GM21390 (cell line): ENCODE measurements around the gene HHAT.
A peak's percentile ranks its signal among the peaks of the same experiment; 100 is the strongest.

Experiments used
- ATAC-seq: cut with Tn5 transposase; IDR thresholded peaks from one replicate; pipeline ENCODE4 v1.9.1; 2021; ENCODE audit not compliant: unreplicated experiment

Gene HHAT

DNA sequence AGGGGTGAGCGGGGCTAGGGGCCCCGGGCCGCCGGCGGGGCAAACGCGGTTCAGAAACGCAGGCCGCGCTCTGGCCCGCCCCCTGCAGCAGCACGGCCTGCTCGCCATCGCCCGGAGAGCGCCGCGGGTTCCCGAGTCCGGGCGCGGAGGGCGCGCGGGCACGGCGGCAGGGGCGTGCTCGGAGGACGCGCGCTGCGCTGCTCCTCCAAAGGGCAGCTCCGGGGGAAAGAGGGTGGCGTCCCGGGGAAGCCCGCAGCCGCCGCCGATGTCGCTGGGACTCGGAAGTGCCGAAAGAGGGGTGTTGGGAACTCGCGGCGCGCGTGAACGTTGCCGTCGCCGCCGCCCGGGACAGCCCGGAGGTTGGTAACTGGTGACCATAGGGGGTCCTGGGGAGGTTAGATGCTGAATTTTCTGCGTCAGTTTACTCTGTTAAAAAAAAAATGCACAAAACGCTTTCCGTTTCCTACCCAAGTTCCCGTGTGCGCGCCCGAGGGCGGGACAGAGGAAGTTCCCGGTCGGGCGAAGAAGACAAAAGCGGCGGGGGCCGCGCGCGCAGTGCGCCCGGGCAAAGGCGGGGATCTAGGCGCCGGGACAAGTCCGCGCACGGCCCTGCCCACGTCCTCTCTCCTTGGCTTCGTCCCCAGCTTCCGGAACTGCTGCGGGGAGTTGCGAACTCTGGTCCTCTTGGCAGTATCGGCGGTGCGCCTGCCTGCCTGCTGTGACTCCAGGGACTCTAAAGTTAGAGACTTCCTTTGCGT lies at the start of gene HHAT:
TSS of gene HHAT (plus strand) at position 157 of the 758 bp plus-strand sequence. CDS start 20,074 bp downstream, outside the sequence.
- peak; percentile 52 for ATAC-seq

DNA sequence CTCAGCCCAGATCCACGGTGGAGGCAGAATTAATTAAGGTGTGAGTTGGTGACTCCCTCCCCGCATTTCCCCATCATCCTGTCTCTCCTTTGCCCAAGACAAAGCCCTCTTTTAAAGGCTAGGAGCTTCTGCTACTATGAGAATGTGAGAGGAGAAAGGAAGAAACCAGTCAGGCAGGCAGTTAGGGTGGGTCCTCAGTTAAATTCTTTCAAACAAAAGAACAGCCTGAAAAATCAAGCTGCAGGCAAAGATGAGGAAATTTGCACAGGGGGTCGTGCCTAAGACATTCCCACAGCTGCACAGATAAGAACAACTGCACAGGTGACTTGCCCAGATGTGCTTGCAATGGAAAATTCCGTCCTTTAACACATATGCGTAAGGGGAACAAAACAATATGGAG lies 48.5 kb upstream of the HHAT start:
- ATAC-seq: no peak

DNA sequence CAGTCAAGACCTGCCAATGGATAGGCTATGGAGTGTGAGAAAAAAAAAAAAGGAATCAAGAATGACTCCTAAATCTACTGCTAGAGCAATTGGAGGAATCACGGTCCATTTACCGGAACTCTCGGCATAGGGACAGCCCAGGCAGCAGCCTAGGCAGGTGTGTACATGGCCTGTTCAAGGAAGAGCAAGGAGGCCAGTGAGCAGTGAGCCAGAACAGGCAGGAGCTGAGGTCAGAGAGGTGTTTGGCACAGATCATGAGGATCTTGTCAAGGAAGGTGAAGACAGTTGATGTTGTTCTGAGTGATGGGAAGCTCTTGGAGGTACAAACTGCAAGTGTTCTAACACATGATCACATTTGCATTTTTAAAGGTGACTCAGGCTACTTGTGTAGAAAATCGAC lies 40.6 kb upstream of the HHAT start:
- no peak for ATAC-seq

DNA sequence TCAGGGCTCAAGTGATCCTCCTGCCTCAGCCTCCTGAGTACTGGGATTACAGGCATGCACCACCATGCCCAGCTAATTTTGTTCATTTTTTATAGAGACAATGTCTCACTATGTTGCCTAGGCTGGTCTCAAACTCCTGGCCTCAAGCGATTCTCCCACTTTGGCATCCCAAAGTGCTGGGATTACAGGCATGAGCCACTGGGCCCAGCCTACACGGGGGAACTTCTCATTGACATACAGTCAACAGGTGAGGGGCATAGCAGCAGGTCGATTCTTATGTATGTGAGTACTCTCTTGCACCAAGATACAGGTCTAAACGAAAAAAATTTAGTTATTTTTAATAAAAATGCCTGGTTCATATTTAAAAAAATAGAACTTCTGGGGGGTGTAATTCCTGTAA lies 39.5 kb upstream of the HHAT start:
- ATAC-seq: no peak

DNA sequence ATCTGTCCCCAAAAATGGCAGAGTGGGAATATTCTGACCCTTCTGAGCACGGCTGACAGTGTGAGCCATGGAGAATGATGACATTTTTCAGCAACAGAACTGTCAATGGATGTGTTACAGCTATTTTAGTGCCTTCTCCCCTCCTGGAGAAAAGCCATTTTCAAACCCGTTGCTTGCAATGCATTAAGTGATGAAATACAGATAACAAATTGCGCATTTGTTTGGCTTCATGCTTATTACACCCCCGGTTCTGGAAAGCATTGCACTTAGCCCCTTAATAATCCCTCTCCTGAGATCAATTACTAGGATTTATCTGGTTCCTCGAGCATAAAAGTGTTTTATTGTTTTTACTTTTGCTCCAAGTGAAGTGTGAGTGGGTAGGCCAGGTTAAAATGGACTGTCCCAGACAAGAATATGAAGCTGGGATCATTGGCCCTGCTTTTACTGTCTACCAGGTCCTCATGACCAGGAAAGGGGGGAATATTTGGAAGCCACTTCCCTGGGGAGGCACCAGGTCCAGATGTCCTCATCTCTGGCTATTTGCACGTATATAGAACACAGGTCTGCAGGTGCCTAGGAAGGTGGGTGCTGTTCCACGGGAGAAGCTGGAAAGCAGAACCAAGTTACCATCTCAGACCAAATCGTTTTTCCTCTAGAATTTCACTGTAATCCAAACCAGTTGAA lies 37.5 kb upstream of the HHAT start:
- ATAC-seq: no peak

DNA sequence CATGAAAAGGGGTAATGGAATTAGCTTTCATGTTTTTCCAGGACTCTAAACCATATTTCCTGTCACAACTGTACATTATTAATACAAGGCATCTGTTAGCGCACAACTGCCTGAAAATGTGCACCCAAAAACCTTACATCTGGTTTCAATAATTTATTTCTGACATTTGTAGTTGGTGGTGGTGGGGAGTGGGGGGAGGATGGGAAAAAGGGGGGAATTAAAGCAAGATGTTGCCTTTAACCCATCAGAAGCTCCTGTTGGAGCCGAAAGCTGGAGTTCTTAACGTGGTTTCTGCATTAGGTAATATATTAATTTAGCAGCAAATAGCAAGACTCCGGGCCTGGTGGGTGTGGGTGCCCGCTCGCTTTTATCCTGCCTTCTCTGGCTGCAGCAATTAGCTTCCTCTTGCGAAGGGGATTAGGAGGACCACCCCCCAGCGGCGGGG lies 36.9 kb upstream of the HHAT start:
- ATAC-seq: no peak

DNA sequence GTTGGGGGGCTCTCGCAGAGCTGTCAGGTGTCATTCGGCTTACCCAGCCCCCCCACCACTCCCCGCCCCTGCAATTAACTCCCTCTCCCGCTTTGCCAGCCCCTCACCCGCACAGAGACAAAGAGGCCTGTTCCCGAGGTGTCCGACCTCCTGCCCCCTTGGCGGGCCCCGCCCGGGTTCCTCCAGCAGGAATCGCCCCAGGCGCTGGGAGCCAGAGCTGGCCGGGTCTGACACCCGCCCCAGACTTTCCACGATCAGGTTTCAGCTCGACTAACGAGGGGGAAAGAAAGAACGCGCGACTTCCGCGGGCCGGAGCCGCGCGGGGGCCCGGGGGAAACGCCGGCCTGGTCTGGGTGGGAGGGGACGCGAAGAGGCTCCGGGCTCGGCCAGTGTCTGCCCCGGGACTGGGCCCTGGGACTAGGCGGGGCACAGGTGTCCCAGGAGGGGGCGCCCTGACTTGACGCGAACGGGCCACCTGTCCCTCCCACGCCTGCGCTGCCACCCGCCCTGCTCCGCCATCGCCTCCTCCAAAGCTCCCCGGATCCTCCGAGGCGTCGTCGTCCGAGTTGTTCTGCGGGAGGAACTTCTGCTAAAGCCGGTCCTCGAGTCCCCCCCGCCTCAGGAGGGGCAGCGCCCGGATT lies 36.4 kb upstream of the HHAT start:
- ATAC-seq: peak; percentile 69

DNA sequence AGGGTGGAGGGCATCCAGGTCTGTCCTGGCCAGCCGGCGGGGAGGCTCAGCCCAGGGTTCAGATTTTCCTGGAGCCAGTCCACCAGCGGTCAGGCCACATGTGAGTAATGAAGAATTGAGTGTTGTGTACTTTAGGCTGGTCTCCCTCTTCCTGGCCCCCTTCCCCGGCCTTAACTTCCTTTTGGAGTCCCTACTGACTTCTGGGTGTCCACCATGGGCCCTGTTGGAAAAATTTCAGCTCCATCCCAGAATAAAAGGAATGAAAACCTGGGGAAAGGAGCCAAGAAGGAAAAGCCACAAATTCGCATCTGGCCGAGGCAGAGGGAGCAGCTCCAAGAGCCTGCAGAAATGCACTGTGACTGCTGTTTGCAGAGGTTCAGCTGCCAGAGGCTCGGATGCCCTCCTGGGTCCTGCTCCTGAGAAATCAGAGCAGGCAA lies 35.5 kb upstream of the HHAT start:
- ATAC-seq: no peak

DNA sequence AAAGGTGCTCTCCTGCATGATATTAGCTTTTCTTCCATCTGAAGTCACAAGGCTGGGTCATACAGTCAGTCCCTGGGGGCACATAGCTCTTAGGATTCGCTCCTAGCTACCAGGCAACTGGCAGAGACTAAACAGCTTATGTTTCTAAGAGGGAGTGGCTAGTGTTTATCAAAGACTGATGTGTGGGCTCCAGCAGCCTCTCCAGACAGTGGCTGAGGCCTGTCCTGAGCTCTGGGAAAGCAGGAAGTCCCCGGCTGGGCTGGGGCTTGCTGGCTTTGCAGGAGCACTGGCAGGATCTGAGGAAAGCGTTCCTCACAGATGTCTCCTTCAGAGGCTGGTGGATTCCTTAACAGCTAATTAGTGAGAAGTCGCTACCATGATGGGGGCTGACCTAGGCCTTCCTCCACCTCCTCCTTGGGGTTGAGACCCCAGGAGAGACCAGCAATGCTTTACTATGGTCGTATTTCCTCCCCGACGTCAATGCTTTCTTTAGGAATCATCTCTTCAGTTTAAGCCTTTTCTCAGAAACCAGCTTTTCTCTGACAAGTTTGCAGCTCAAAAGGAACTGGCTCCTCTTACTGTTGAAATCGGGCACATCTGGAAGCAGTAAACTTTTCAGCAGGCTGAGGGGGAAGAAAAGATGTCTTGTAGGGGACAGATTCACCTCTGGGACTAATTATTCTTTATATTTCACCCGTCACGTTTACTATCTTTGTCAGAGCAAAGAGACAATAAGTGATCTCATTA lies 33.5 kb upstream of the HHAT start:
- no peak for ATAC-seq

DNA sequence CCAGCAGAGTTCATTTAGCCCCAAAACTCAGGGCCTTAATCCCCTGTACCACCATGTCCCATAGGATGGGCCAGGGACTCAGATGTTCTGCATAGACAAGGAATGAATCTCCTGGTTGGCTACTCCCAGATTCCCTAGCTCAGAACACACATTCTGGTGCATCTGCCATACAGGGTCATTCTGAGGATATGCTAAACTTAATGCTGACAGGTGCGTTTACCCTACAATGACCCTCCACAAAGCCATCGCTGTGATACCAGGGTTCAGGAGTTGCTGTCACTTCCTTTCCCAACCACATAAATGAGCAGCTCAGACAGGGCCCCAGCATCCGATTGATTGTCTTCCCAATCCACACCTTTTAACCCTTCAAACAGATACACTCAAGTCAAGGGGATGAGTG lies 32.0 kb upstream of the HHAT start:
- ATAC-seq: no peak

DNA sequence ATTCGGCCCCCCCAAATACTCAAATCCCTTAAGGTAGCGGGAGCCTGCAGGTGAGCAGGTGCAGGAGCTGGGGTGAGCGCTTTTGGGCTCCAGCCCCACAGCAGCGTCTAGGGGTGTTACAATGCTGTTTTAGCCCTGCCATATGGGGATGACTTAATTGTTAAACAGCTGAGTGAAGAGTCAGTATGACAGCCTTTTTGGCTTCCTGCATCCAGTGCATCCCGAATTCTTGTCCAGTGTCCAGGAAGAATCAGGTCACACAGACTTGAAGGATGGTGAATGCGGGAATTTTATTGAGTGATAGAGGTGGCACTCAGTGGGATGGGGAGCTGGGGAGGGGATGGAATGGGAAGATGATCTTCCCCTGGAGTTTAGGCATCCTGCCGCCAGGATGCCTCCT lies 30.4 kb upstream of the HHAT start:
- ATAC-seq: no peak

DNA sequence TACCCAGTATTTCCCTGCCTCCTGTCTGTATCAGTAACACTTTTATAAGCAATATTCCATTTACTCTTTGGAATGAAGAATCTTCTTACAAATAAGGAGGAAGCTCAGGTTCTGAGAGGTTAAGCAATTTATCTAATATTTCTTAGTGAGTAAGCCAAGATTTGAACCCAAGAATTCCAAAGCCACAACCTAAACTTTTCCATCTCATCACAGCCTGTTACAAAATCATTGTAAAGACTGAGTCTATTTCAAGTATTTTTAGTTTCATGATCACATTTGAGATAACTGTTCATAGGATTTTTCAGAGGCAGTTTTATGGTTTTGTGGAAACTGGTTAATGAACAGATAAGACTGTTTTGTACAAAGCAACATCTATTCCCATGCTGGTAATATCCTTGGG lies 29.8 kb upstream of the HHAT start:
- no peak for ATAC-seq

DNA sequence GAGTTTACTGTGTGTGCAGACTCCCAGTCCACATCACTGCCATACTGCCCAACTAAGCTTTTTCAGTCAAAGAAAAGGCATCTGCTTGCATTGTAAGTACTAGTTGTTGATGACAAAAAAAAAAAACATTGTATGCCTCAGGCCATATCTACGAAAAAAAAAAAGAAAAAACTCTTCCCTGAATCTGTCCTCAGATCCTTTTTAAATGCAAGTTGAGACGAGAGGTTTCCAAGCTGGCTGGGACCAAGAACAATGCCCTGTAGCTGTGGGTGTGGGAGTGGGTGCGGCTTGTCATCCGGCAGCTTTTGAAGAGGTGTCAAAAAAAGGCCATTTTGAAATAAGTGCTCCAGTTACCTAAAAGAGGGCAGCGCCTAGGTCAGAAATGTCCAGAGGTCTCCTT lies 29.2 kb upstream of the HHAT start:
- ATAC-seq: no peak

DNA sequence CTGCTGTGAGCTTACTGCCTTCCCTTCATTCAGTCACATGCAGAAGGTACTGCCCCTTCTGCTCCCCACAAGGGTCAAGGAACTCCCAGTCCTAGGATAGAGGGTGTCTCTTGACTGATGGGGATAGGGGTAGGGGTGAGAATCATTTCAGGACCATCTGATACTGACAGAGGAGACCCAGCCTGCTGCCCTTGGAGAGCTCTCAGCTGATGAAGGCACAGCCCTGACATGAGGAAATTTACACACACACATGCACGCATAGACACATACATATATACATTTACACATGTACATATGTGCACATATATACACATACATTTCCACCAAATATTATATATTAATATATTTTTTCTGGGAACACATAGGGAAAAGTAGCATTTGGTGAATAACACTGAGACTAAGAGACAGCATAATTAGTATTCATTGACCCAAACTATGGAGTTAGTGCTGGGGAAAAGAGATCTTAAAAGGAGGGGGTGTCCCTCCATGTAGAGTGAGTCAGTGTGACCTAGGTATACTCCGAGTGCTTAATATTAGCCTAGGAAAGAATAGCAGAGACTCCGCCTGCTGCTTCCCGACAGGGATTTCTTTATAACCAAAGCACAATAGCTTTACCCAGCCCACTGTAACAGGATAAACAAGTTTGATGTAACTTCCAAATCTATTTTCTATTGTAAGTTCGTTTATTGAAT lies 27.6 kb upstream of the HHAT start:
- no peak for ATAC-seq

DNA sequence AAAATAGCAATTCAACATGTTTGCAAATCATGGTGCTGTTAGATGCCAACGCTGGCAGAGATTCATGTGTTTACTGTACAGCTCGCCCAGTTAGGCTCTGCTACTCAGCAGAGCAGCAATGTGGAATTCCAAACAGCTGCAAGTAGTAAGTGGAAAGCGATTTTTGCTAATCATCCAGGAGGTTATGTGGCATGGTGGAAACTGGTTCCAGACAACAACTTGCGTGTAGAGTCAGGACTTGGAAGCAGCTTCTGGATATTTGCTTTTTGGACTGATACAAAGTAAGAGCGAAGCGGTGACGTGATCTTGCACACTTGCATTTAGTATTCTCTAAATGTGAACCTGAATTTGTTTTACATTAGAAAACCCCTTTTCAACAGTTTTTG lies 27.1 kb upstream of the HHAT start:
- no peak for ATAC-seq

DNA sequence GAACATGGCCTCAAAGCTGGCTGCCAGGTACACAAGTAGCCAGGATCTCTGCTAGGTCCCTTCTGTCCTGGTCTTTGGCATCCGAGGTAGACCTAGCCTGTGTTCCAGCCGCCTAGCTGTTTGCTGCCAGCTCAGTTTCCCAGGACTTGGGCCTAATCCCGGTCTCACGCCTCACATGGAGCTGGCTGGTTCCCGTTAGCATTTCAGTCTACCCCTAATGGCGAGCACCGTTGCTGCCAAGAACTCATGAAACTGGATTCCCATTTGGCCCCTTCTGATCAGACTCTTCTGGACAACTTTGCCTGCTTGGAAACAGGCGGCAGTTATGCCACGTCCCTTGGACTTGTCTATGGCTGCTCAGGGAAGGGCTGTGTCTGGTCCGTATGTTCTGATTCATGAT lies 26.2 kb upstream of the HHAT start:
- ATAC-seq: no peak

DNA sequence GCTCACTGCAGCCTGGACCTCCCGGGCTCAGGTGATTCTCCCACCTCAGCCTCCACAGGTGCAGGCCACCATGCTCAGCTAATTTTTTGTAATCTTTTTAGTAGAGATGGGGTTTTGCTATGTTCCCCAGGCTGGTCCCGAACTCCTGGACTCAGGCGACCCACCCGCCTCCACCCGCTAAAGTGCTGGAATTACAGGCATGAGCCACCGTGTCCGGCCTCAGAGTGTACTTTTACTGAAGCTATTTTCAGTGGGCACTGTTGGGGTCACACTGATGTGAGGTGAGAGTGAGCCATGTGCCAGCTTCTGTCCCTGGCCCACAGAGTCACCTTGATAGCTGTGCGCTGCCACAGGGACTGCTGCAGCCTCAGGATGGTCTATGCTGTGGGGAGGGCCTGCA lies 25.3 kb upstream of the HHAT start:
- ATAC-seq: no peak

DNA sequence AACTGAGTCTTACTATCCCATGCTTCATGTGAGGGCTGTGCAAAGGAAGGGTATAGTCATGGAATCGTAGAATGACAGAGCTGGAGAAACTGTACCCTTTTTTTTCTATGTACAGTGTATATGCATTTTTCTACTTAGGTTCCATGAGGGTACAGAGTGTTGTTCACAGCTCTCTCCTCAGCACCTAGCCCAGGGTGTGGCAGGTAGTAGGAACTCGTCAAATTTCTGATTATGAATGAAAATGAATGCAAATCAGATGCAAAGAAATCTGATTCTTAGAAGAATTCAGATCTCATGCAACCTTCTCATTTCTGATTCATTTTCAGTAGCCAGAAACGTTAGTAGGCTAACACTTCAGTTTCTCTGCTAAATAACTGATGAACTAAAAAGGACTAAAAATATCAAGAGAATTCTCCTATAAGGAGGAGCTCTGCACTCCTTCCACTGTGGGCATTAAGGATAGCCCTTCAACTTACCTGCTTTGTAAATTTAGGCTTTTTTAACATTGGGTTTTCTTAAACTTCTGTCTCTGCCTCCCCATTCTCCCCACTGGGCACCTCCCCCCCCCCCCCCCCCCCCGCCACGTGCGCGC lies 18.0 kb upstream of the HHAT start:
- ATAC-seq: no peak

DNA sequence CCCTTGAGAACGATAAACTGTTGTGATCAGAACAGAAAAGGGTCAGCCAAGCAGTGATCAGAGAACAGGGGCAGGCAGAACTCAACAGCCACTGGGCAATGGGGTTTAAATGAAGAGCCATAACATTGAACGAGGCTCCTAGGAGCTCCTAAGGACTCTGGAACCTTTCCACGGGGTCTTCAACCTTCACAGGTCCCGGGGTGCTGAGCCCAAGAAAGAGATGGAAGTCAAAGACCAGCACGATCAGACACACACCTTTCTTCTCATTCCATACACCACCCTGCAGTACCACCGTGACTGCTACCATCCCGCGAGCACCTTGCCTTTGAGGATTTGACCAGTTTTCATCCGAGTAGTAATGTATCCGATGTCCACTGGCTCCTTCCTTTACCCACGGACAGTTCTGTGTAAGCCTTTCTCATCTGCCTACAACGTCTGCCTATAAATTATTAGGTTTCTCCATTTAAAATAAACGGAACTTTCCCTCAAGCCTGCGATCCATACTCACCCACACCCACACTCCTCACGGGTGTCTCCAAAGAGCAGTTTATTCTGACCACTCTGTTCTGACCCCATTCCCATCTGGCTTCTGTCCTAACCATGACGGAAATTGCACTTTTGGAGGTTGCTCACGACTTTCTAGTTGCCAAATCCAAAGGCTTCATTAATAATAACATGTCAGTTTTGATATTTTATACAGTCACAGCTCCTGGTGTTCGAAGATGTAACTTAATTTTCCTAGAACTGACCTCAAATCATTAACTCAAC lies 16.8 kb upstream of the HHAT start:
- peak; percentile 8 for ATAC-seq
